ENCODE measurements around the gene LRRD1.

DNA sequence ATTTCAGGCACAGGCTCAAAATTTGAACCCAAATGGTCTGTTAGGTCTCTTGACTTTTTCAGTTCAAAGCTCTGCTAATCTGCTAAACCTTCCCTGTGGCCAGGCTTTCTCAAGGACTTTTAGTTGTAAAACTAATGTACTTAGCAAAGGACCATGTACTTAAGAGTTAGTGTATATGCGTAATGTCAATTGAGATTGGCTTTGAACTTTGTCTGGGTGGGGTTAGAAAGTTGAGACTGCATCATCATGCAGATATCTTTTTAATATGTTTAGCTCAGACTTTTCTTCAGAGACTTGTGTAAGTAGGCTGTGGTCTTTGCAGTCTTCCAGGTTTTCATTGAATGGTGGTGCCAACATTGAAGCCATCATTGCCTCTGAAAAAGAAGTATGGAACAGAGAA lies 78.4 kb downstream of the LRRD1 start:
- TF ChIP-seq, protein P1, sequence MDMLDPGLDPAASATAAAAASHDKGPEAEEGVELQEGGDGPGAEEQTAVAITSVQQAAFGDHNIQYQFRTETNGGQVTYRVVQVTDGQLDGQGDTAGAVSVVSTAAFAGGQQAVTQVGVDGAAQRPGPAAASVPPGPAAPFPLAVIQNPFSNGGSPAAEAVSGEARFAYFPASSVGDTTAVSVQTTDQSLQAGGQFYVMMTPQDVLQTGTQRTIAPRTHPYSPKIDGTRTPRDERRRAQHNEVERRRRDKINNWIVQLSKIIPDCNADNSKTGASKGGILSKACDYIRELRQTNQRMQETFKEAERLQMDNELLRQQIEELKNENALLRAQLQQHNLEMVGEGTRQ (IDR thresholded peaks at IDR 0.05; ENCODE audit: low read depth, low read length): no peak
- TF ChIP-seq, protein P2, sequence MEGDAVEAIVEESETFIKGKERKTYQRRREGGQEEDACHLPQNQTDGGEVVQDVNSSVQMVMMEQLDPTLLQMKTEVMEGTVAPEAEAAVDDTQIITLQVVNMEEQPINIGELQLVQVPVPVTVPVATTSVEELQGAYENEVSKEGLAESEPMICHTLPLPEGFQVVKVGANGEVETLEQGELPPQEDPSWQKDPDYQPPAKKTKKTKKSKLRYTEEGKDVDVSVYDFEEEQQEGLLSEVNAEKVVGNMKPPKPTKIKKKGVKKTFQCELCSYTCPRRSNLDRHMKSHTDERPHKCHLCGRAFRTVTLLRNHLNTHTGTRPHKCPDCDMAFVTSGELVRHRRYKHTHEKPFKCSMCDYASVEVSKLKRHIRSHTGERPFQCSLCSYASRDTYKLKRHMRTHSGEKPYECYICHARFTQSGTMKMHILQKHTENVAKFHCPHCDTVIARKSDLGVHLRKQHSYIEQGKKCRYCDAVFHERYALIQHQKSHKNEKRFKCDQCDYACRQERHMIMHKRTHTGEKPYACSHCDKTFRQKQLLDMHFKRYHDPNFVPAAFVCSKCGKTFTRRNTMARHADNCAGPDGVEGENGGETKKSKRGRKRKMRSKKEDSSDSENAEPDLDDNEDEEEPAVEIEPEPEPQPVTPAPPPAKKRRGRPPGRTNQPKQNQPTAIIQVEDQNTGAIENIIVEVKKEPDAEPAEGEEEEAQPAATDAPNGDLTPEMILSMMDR (conservative IDR thresholded peaks at IDR 0.05; ENCODE audit: low read depth, low read length): no peak
- no peak for TF ChIP-seq POLR2A (IDR thresholded peaks at IDR 0.05; ENCODE audit: low read depth, low read length)
- no peak for TF ChIP-seq BHLHE40 (IDR thresholded peaks at IDR 0.05; ENCODE audit: low read depth, low read length)
- TF ChIP-seq NFE2L2 (IDR thresholded peaks at IDR 0.05; ENCODE audit: low read depth, low read length): no peak
- TF ChIP-seq, protein P3, sequence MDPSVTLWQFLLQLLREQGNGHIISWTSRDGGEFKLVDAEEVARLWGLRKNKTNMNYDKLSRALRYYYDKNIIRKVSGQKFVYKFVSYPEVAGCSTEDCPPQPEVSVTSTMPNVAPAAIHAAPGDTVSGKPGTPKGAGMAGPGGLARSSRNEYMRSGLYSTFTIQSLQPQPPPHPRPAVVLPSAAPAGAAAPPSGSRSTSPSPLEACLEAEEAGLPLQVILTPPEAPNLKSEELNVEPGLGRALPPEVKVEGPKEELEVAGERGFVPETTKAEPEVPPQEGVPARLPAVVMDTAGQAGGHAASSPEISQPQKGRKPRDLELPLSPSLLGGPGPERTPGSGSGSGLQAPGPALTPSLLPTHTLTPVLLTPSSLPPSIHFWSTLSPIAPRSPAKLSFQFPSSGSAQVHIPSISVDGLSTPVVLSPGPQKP (IDR thresholded peaks at IDR 0.05; ENCODE audit: borderline replicate concordance, low read depth, low read length): no peak
- TF ChIP-seq RCOR1 (IDR thresholded peaks at IDR 0.05; ENCODE audit: insufficient replicate concordance, low read length): no peak
